AG10803 (cell line): ENCODE measurements around the gene LSAMP.
A peak's percentile ranks its signal among the peaks of the same experiment; 100 is the strongest.

Source experiments
- DNase-seq: peaks from one replicate; pipeline ENCODE4 v3.0.0; 2010; ENCODE audit warnings: low read depth
- H3K4me3 ChIP-seq: 2 replicates; pipeline ENCODE4 v1.5.1; 2011; ENCODE audit warnings: mild to moderate bottlenecking, low read length, control low read depth
- CTCF ChIP-seq: conservative IDR thresholded peaks from 2 replicates; pipeline ENCODE4 v1.5.1; 2011; ENCODE audit warnings: mild to moderate bottlenecking, low read length, control low read depth, inconsistent platforms

LSAMP gene

GRCh38 chr3:116300226-116300625, 145.1 kb downstream of the LSAMP start:
- DNase-seq = no peak
- TF ChIP-seq CTCF = no peak
- no peak overlapping the region for H3K4me3 ChIP-seq

DNA sequence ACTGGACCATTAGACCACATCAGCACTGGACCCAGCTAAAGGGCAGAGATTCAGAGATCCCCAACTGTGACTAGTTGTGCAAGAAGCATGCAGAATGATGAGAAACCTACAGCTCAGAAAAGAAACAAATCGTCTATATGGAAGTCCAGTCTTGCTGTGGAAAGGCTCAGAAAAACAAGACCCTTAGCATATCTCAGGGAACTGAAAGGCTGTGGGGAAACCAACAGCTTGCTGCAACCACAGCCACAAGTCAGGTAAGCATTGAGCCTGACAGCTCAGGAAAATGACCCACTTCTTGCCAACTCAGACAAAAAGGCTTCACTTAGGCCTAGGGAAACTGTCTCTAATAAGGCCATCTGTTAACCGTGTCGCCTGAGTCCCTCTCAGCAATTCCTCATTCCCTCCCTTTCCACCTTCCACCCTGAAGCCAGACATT, 145.6 kb downstream of the LSAMP start:
- no peak overlapping the region for H3K4me3 ChIP-seq
- DNase-seq = no peak
- no peak for TF ChIP-seq CTCF

GRCh38 chr3:116298151-116298550, 147.1 kb downstream of the LSAMP start:
- no peak for DNase-seq
- no peak overlapping the region for H3K4me3 ChIP-seq
- no peak for TF ChIP-seq CTCF

DNA sequence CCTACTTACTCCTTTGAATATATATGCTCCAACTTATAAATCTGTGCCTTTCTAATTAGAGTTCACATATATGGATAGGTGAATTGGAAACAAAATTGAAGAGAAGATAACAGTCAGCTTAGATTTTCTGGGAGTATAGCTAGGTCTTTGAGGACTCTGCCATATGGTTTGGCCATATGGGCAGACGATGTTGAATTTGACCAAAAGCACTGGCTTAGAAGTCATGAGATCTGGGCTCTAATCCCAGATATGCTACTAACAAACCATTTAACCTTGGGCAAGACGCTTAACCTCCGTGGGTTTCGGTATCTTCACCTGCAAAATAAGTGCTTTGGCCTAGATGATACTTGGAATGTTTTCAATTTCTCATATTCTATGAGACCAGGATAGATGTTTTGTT, 154.1 kb downstream of the LSAMP start:
- no peak for TF ChIP-seq CTCF
- no peak for DNase-seq
- no peak overlapping the region for H3K4me3 ChIP-seq

GRCh38 chr3:116288485-116288884, 156.8 kb downstream of the LSAMP start:
- peak; percentile 25 for DNase-seq
- TF ChIP-seq CTCF = no peak
- no peak overlapping the region for H3K4me3 ChIP-seq

DNA sequence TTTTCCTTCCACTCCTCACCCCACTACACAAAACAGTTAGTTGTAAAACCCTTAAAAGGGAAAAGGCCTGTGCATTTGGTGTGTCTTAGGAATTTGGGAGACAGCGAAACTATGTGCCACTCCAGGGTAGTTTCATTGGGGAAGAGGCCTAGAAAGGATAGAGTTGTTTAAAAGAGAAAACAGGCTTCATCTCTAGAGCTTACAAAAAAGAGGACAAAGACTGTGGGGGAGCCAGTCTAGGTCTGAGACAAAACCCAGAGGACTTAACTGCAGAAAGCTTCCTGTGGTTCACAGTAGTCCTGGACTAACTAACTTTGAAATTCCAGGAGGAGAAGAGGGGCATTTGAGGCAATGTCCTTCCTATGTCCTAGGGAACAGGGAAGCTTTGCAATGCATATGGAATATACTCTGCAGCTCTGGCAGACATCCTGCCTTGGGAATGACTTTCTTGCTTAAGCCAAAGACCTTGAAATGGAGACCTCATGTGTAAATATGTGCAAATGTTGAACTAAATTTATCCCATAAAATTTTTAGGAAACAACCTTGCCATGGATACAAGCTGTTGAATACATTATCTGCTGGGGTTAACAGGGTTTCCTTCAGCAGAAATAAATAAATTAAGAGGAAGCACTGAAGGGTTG, 159.4 kb downstream of the LSAMP start:
- H3K4me3 ChIP-seq = no peak overlapping the region
- TF ChIP-seq CTCF = no peak
- DNase-seq = no peak

- no peak for DNase-seq
- H3K4me3 ChIP-seq = no peak overlapping the region
- no peak for TF ChIP-seq CTCF
Measured at GRCh38 chr3:116281313-116282143, 163.8 kb downstream of the LSAMP start.
